IMR-90 (cell line): ENCODE measurements around the gene ZBTB46. TPM values are rescaled to one million over a fixed set of nuclear protein-coding genes. Genes with fewer than 3 reads are reported as not detected.
"Not testable (repeated sequence)": the region's sequence is repeated elsewhere in the genome, so short reads cannot be mapped to it uniquely, and the experiment has no call there.

Experiments
- ATAC-seq: fragments of 200-7000 bp; cut with Tn5 transposase; 2 replicates; pipeline ENCODE4 v1.9.1; 2020; ENCODE audit warnings: low read depth, mild to moderate bottlenecking, moderate library complexity
- BruUV-seq: library from RNA; stranded (reverse); fragments of 400-500 nt; replicated peaks from 2 replicates; lab custom pipeline; 2021; lab: Mats Ljungman, UMichigan
- CTCF ChIA-PET: fragments of 300-600 bp; formaldehyde crosslinking; extraction: SDS; loops from one replicate; lab custom pipeline; 2021; ENCODE audit warnings: antibody characterized with exemption; lab: Yijun Ruan, JAX
- POLR2A ChIA-PET: fragments of 300-600 bp; sonication (Branson Sonifier 250); formaldehyde crosslinking; loops from one replicate; lab custom pipeline; 2022; ENCODE audit warnings: antibody characterized with exemption; ENCODE audit not compliant: unreplicated experiment; lab: Charles Lee
- DNase-seq: peaks from one replicate; pipeline ENCODE4 v3.0.0; 2013
- H2AFZ ChIP-seq: replicated peaks from 2 replicates; pipeline ENCODE3; 2013; ENCODE audit warnings: low read length, mild to moderate bottlenecking; ENCODE audit not compliant: poor library complexity
- H2AK5ac ChIP-seq: 2 replicates; pipeline ENCODE4 v1.6.1; 2013; ENCODE audit warnings: low read depth, low read length, inconsistent platforms
- H2AK9ac ChIP-seq: replicated peaks from 2 replicates; pipeline ENCODE3; 2013; ENCODE audit warnings: mild to moderate bottlenecking, low read depth, low read length, moderate library complexity; ENCODE audit not compliant: poor library complexity
- H2BK120ac ChIP-seq: 2 replicates; pipeline ENCODE4 v1.6.1; 2013; ENCODE audit warnings: low read depth, low read length, inconsistent platforms
- H2BK15ac ChIP-seq: 3 replicates; pipeline ENCODE4 v1.6.1; 2013; ENCODE audit warnings: low read depth, low read length, inconsistent platforms
- H2BK20ac ChIP-seq: 2 replicates; pipeline ENCODE4 v1.6.1; 2013; ENCODE audit warnings: low read depth, mild to moderate bottlenecking, inconsistent platforms, low read length, moderate library complexity
- H2BK5ac ChIP-seq: 2 replicates; pipeline ENCODE4 v1.6.1; 2013; ENCODE audit warnings: mild to moderate bottlenecking, low read depth, low read length, inconsistent platforms; ENCODE audit not compliant: poor library complexity, severe bottlenecking
- H3K14ac ChIP-seq: replicated peaks from 2 replicates; pipeline ENCODE4 v1.6.1; 2013; ENCODE audit warnings: low read depth, low read length, inconsistent platforms
- H3K18ac ChIP-seq: 2 replicates; pipeline ENCODE4 v1.6.1; 2013; ENCODE audit warnings: low read depth, low read length, control low read depth
- H3K23ac ChIP-seq: 2 replicates; pipeline ENCODE4 v1.6.1; 2013; ENCODE audit warnings: low read depth, low read length, inconsistent platforms
- H3K27ac ChIP-seq: 2 replicates; pipeline ENCODE4 v1.5.1; 2013; ENCODE audit warnings: mild to moderate bottlenecking, control low read depth, low read length; ENCODE audit not compliant: insufficient read depth
- H3K27me3 ChIP-seq: 2 replicates; pipeline ENCODE4 v1.6.1; 2013; ENCODE audit warnings: low read length; ENCODE audit not compliant: control insufficient read depth, insufficient read depth
- H3K36me3 ChIP-seq: 2 replicates; pipeline ENCODE4 v1.6.1; 2013; ENCODE audit warnings: low read length, mixed read lengths; ENCODE audit not compliant: control insufficient read depth, insufficient read depth
- H3K4ac ChIP-seq: 2 replicates; pipeline ENCODE4 v1.6.1; 2013; ENCODE audit warnings: low read depth, low read length, inconsistent platforms
- H3K4me1 ChIP-seq: 2 replicates; pipeline ENCODE4 v1.6.1; 2013; ENCODE audit warnings: low read length, mixed read lengths; ENCODE audit not compliant: control insufficient read depth, insufficient read depth
- H3K4me2 ChIP-seq: 2 replicates; pipeline ENCODE4 v1.6.1; 2013; ENCODE audit warnings: low read depth, mild to moderate bottlenecking, control low read depth, low read length, moderate library complexity
- H3K4me3 ChIP-seq: 2 replicates; pipeline ENCODE4 v1.5.1; 2013; ENCODE audit warnings: low read depth, mild to moderate bottlenecking, control low read depth, low read length, moderate library complexity; ENCODE audit not compliant: insufficient read depth
- H3K56ac ChIP-seq: 2 replicates; pipeline ENCODE4 v1.6.1; 2013; ENCODE audit warnings: low read length, inconsistent platforms; ENCODE audit not compliant: insufficient read depth; ENCODE audit errors: extremely low read depth
- H3K79me1 ChIP-seq, 2 experiments: 2 replicates each; pipeline ENCODE4 v1.6.1; 2013; ENCODE audit warnings: low read length in 2 of 2, inconsistent platforms in 1 of 2, low read depth in 1 of 2
- H3K9ac ChIP-seq: 2 replicates; pipeline ENCODE4 v1.6.1; 2013; ENCODE audit warnings: low read depth, low read length, control low read depth
- H3K9me1 ChIP-seq: 2 replicates; pipeline ENCODE4 v1.6.1; 2013; ENCODE audit warnings: low read length, inconsistent platforms; ENCODE audit not compliant: insufficient read depth
- H3K9me3 ChIP-seq: 2 replicates; pipeline ENCODE4 v1.6.1; 2013; ENCODE audit warnings: low read length; ENCODE audit not compliant: control insufficient read depth, insufficient read depth
- H4K20me1 ChIP-seq: 2 replicates; pipeline ENCODE4 v1.6.1; 2013; ENCODE audit warnings: low read length, inconsistent platforms; ENCODE audit not compliant: insufficient read depth
- H4K5ac ChIP-seq: 2 replicates; pipeline ENCODE4 v1.6.1; 2013; ENCODE audit warnings: mild to moderate bottlenecking, low read depth, low read length, control low read depth
- H4K8ac ChIP-seq, 2 experiments: 2 replicates each; pipeline ENCODE4 v1.6.1; 2013; ENCODE audit warnings: low read depth in 2 of 2, low read length in 2 of 2, control low read depth in 1 of 2, inconsistent platforms in 1 of 2
- H4K91ac ChIP-seq: 2 replicates; pipeline ENCODE4 v1.6.1; 2013; ENCODE audit warnings: low read depth, low read length, inconsistent platforms; ENCODE audit not compliant: insufficient read depth
- BHLHE40 ChIP-seq: fragments of 150-350 bp; IDR thresholded peaks from 2 replicates; pipeline ENCODE4 v1.6.1; 2016; ENCODE audit warnings: mild to moderate bottlenecking, low read depth, low read length
- FOS ChIP-seq: fragments of 150-350 bp; IDR thresholded peaks from 2 replicates; pipeline ENCODE4 v1.6.1; 2016; ENCODE audit warnings: low read depth, low read length
- MAFK ChIP-seq: IDR thresholded peaks from 2 replicates; pipeline ENCODE4 v1.6.1; 2012; ENCODE audit warnings: low read depth, low read length, improper control_type of control experiment
- SMC3 ChIP-seq: fragments of 150-350 bp; IDR thresholded peaks from 2 replicates; pipeline ENCODE4 v1.6.1; 2016; ENCODE audit warnings: low read depth, mild to moderate bottlenecking, antibody characterized with exemption, low read length, moderate library complexity
- WGBS, 2 experiments: methylation state at CpG; one replicate each; pipeline versions ENCODE4 v1.1.5 to v1.1.7; 2013; ENCODE audit warnings: missing lambda C conversion rate in 2 of 2; ENCODE audit not compliant: insufficient read length in 1 of 2; ENCODE audit errors: extremely low coverage in 2 of 2; 5-methylcytosine and 5-hydroxymethylcytosine counted together
- dilution Hi-C: fragments of 300-500 bp; cut with HindIII; formaldehyde crosslinking; loops from one replicate; pipeline ENCODE4 v1.14.3; 2018; ENCODE audit warnings: low sequenced_read_pairs; ENCODE audit not compliant: unreplicated experiment
- in situ Hi-C: fragments of 300-500 bp; cut with MboI; formaldehyde crosslinking; loops from 3 replicates; pipeline ENCODE4 v1.14.3; 2019; ENCODE audit warnings: low sequenced_read_pairs, inconsistent platforms, mixed read lengths
- intact Hi-C: fragments of 100-400 bp; cut with micrococcal nuclease; formaldehyde crosslinking; loops from 2 replicates; pipeline ENCODE4 v1.10.0; 2022
- polyA plus RNA-seq, 3 experiments: library from polyadenylated mRNA; depleted of rRNA; stranded (reverse); fragments of >200 nt; gene quantifications; 2 replicates each; pipeline ENCODE4 v1.2.3, GENCODE V29; 2012; ENCODE audit warnings: low replicate concordance in 1 of 3
- total RNA-seq: library from RNA; depleted of rRNA; stranded (reverse); fragments of >200 nt; gene quantifications from 2 replicates; pipeline ENCODE4 v1.2.3, GENCODE V29; 2012

Gene ZBTB46
- total and polyA plus RNA-seq, 2 of the 4 experiments (the other 2 are of a cell fraction): 4.2 to 14.9 TPM

DNA sequence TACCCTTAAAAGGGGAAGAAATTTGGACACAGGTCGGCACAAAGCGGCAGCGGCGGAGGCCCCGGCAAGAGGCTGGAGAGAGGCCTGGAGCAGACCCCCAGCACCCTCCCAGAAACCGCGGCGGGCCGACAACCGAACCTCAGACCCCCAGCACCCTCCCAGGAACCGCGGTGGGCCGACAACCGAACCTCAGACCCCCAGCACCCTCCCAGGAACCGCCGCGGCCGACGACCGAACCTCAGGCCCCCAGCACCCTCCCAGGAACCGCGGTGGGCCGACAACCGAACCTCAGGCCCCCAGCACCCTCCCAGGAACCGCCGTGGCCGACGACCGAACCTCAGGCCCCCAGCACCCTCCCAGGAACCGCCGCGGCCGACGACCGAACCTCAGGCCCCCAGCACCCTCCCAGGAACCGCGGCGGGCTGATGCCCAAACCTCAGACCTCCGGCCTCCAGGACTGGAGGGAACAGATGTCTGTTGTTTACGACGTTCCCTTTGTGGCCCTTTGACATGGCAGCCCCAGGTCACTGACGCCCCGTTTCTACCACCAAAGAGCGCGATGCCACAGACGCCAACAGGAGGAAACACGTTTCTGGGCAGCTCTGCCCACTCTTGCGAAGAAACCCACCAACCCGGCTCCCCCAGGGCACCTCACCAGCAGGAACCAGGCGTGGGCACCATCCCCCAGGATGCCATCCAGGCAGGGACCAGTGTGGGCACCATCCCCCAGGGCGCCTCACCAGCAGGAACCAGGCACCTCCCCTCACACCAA, 28.4 kb downstream of the ZBTB46 start:
- H4K8ac ChIP-seq: no peak overlapping the region
- H3K27ac ChIP-seq: no peak overlapping the region
- no peak overlapping the region for H3K4me3 ChIP-seq
- H2AFZ ChIP-seq: no peak overlapping the region
- DNase-seq (no peak), ATAC-seq (no peak)
- no peaks in the 10 kb centered on the region; the same call in 1 of the 2 replicates for H3K9me1 ChIP-seq
- H2BK20ac ChIP-seq: no peak overlapping the region
- H3K4me2 ChIP-seq: no peak overlapping the region
- H3K56ac ChIP-seq: no peak overlapping the region
- intact Hi-C loops (no loop called here), in situ Hi-C loops (no loop called here), dilution Hi-C loops (no loop called here)
- no TSS peak for BruUV-seq
- H3K14ac ChIP-seq: no peak overlapping the region
- H4K5ac ChIP-seq: no peak overlapping the region
- TF ChIP-seq MAFK (no peak), FOS (no peak), SMC3 (no peak), BHLHE40 (no peak)
- no peak overlapping the region for H4K91ac ChIP-seq
- H3K18ac ChIP-seq: no peak overlapping the region
- H3K27me3 ChIP-seq: no peaks in the 10 kb centered on the region
- no peak overlapping the region for H2BK120ac ChIP-seq
- no peak overlapping the region for H2AK5ac ChIP-seq
- no peaks in the 10 kb centered on the region for H3K4me1 ChIP-seq
- ChIA-PET CTCF (no interaction called here), POLR2A (no interaction called here)
- H3K9me3 ChIP-seq: peaks cover 3% of the 10 kb centered on the region; the same call in 1 of the 2 replicates
- H2AK9ac ChIP-seq: no peak overlapping the region
- H3K79me1 ChIP-seq: peaks cover 10 to 41% of the 10 kb centered on the region in 2 experiments; a peak in 3 of 4 replicates
- peaks cover 13% of the 10 kb centered on the region; the same call in 1 of the 2 replicates for H3K36me3 ChIP-seq
- WGBS, 2 experiments: 92% methylated on average over 17 of the region's 51 CpGs; no CpG with 5 or more reads in 1 of the 2 experiments
- H3K23ac ChIP-seq: no peak overlapping the region
- peaks cover 13% of the 10 kb centered on the region for H4K20me1 ChIP-seq
- H3K9ac ChIP-seq: no peak overlapping the region
- no peak overlapping the region for H3K4ac ChIP-seq
- H2BK15ac ChIP-seq: no peak overlapping the region
- H2BK5ac ChIP-seq: no peak overlapping the region

DNA sequence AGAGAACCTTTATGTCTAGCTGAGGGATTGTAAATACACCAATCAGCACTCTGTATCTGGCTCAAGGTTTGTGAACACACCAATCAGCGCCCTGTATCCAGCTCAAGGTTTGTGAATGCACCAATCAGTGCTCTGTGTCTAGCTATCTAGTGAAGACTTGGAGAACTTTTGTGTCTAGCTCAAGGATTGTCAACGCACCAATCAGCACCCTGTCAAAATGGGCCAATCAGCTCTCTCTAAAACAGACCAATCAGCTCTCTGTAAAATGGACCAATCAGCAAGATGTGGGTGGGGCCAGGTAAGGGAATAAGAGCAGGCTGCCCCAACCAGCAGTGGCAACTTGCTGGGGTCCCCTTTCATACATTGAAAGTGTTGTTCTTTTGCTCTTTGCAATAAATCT, 29.9 kb downstream of the ZBTB46 start:
- in situ Hi-C loops, H4K91ac ChIP-seq, H2AFZ ChIP-seq, DNase-seq, H2BK5ac ChIP-seq, CTCF ChIA-PET, H3K27ac ChIP-seq, H2BK20ac ChIP-seq, H3K27me3 ChIP-seq, H3K4ac ChIP-seq, dilution Hi-C loops, H3K9ac ChIP-seq, ATAC-seq, H2BK120ac ChIP-seq, H2AK5ac ChIP-seq, H3K56ac ChIP-seq, POLR2A ChIA-PET, H3K4me3 ChIP-seq, H3K4me1 ChIP-seq, H4K5ac ChIP-seq, H3K18ac ChIP-seq, H3K23ac ChIP-seq, BruUV-seq, H3K4me2 ChIP-seq, H3K9me3 ChIP-seq, H2BK15ac ChIP-seq, H2AK9ac ChIP-seq, H3K14ac ChIP-seq, intact Hi-C loops, H3K9me1 ChIP-seq, H4K8ac ChIP-seq: not testable (repeated sequence)
- no CpG with 5 or more reads among the region's 2 CpGs for WGBS, 2 experiments
- Histone ChIP-seq H4K20me1 (peaks cover 13% of the 10 kb centered on the region), H3K79me1 (peaks cover 12 to 41% of the 10 kb centered on the region in 2 experiments), H3K36me3 (peaks cover 13% of the 10 kb centered on the region; the same call in 1 of the 2 replicates)
